Smooth muscle cell (in vitro differentiated cells): ENCODE results near the gene WDR62. TPM values are rescaled to one million over a fixed set of nuclear protein-coding genes. Genes with fewer than 3 reads are reported as not detected.

ENCODE experiments used
- DNase-seq: peaks from one replicate; lab custom pipeline; 2025; ENCODE audit not compliant: unreplicated experiment; lab: John Stamatoyannopoulos, UW
- H2AFZ ChIP-seq: fragments of 200-600 bp; sonication (generic); 2 replicates; pipeline ENCODE4 v1.6.0; 2016; ENCODE audit warnings: antibody characterized with exemption, low read depth, mild to moderate bottlenecking
- H3F3A ChIP-seq: fragments of 200-600 bp; sonication (generic); 2 replicates; pipeline ENCODE4 v1.6.0; 2017; ENCODE audit warnings: antibody characterized with exemption, low read depth
- H3K27ac ChIP-seq: fragments of 200-600 bp; sonication (generic); 2 replicates; pipeline ENCODE4 v1.5.1; 2016; ENCODE audit warnings: low read depth, mild to moderate bottlenecking
- H3K27me3 ChIP-seq: fragments of 200-600 bp; sonication (generic); 2 replicates; pipeline ENCODE4 v1.6.1; 2016; ENCODE audit warnings: low read depth, mild to moderate bottlenecking
- H3K36me3 ChIP-seq: fragments of 200-600 bp; sonication (generic); 2 replicates; pipeline ENCODE4 v1.5.1; 2016; ENCODE audit warnings: low read depth
- H3K4me1 ChIP-seq: fragments of 200-600 bp; sonication (generic); 2 replicates; pipeline ENCODE4 v1.5.1; 2016; ENCODE audit warnings: low read depth
- H3K4me2 ChIP-seq: fragments of 200-600 bp; sonication (generic); 2 replicates; pipeline ENCODE4 v1.6.0; 2016; ENCODE audit warnings: mild to moderate bottlenecking
- H3K4me3 ChIP-seq: fragments of 200-600 bp; sonication (generic); 2 replicates; pipeline ENCODE4 v1.5.1; 2016; ENCODE audit warnings: mild to moderate bottlenecking
- H3K79me2 ChIP-seq: fragments of 200-600 bp; sonication (generic); 2 replicates; pipeline ENCODE4 v1.6.0; 2016; ENCODE audit warnings: low read depth, mild to moderate bottlenecking
- H3K9ac ChIP-seq: fragments of 200-600 bp; sonication (generic); 2 replicates; pipeline ENCODE4 v1.6.0; 2016; ENCODE audit warnings: low read depth
- H3K9me3 ChIP-seq: fragments of 200-600 bp; sonication (generic); replicated peaks from 2 replicates; pipeline ENCODE4 v1.5.1; 2016; ENCODE audit warnings: low read depth
- H4K20me1 ChIP-seq: fragments of 200-600 bp; sonication (generic); 2 replicates; pipeline ENCODE4 v1.6.0; 2016; ENCODE audit warnings: low read depth
- WGBS: methylation state at CpG from one replicate; pipeline ENCODE4 v1.1.7; 2016; ENCODE audit warnings: low lambda C conversion rate; 5-methylcytosine and 5-hydroxymethylcytosine counted together
- polyA plus RNA-seq: library from polyadenylated mRNA; unstranded; fragments of >200 nt; fragmentation: Nextera tagmentation; extraction: Ambion mirVana; gene quantifications from 2 replicates; pipeline ENCODE4 v1.2.1, GENCODE V29; 2016
- total RNA-seq: library from RNA; depleted of rRNA; stranded (reverse); fragments of >200 nt; gene quantifications from 2 replicates; pipeline ENCODE4 v1.2.3, GENCODE V29; 2014
- TF ChIP-seq, protein P1 (sequence below): fragments of 200-600 bp; sonication (generic); IDR thresholded peaks from 2 replicates; pipeline ENCODE4 v1.5.1; 2017; ENCODE audit warnings: borderline replicate concordance, mild to moderate bottlenecking, antibody characterized with exemption; ENCODE audit not compliant: insufficient read depth, poor library complexity, severe bottlenecking

The WDR62 gene
- total and polyA plus RNA-seq, 2 experiments from 2014 or later = 1.5 to 4.6 TPM

DNA sequence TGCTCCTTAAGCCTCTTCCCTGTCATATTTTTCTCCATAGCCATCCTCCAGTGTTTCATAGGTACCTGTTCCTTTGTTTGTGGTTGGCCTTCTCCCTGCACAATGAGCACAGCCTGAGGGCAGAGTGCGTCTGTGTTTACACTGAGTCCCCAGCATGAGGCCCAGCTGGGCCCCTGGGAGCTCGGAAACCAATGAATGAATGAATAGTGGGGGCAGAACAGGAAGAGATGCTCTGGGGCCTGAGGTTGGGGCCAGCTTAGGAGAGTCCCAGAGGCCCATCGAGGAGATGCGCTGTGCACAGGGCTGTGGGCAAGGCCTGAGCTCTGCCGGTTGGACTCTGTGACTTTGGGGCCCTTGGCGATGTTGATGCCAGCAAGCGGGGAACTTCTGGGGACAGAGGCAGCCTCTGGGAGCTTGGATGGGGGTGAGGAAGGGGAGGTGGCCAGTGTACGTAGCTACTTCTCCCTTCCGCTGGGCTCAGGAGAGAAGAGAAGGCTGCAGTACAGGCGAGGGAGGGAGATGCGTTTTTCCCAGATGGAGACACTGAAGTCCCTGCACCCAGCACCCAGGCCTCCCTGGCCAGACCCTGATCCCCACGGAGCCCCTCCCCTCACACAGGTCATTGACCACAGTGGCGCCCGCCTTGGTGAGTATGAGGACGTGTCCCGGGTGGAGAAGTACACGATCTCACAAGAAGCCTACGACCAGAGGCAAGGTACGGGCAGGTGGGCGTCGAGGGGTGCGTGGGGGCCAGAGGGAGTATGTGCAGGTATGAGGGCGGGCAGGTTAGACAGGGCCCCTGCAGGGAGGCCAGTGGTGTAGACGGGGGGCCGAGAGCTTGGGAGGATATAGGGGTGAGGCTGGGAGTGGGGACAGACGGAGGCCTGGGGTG is 65.6 kb downstream of the WDR62 start:
- no peak overlapping the region for H3K9ac ChIP-seq
- TF ChIP-seq, protein P1, sequence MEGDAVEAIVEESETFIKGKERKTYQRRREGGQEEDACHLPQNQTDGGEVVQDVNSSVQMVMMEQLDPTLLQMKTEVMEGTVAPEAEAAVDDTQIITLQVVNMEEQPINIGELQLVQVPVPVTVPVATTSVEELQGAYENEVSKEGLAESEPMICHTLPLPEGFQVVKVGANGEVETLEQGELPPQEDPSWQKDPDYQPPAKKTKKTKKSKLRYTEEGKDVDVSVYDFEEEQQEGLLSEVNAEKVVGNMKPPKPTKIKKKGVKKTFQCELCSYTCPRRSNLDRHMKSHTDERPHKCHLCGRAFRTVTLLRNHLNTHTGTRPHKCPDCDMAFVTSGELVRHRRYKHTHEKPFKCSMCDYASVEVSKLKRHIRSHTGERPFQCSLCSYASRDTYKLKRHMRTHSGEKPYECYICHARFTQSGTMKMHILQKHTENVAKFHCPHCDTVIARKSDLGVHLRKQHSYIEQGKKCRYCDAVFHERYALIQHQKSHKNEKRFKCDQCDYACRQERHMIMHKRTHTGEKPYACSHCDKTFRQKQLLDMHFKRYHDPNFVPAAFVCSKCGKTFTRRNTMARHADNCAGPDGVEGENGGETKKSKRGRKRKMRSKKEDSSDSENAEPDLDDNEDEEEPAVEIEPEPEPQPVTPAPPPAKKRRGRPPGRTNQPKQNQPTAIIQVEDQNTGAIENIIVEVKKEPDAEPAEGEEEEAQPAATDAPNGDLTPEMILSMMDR = no peak
- no peaks in the 10 kb centered on the region for H3K27me3 ChIP-seq
- H3K9me3 ChIP-seq = no peaks in the 10 kb centered on the region
- peaks cover 6% of the 10 kb centered on the region for H3K4me1 ChIP-seq
- H2AFZ ChIP-seq = no peak overlapping the region
- no peaks in the 10 kb centered on the region for H3K36me3 ChIP-seq
- peaks cover 18% of the 10 kb centered on the region for H3K79me2 ChIP-seq
- no peak overlapping the region for H3K27ac ChIP-seq
- no peak overlapping the region for H3K4me3 ChIP-seq
- no peak for DNase-seq
- H4K20me1 ChIP-seq = peaks cover 8% of the 10 kb centered on the region
- H3F3A ChIP-seq = no peaks in the 10 kb centered on the region
- 90% methylated on average over 23 of the region's 26 CpGs for WGBS
- no peak overlapping the region for H3K4me2 ChIP-seq

DNA sequence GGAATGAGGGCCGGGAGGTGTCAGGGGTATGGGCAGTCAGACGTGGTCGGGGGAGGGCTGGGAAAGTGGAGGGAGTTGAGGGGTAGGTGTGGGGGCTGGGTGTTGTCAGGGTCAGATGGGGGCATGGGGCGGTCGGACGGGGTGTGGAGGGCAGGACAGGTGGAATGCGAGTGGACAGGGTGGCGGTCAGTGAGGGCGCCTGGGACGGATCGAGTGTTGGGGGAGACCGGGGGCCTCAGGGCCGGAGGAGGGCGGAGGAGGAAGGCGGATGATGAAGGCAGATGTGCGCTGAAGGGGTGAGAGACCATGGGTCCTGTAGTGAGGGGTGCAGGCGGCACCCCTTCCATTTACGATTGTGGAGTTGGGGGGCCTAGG is 66.3 kb downstream of the WDR62 start:
- no peak for DNase-seq
- H3K4me3 ChIP-seq = no peak overlapping the region
- no peak overlapping the region for H2AFZ ChIP-seq
- no peak overlapping the region for H3K9ac ChIP-seq
- peaks cover 8% of the 10 kb centered on the region for H4K20me1 ChIP-seq
- peaks cover 18% of the 10 kb centered on the region for H3K79me2 ChIP-seq
- no peak overlapping the region for H3K27ac ChIP-seq
- no peak overlapping the region for H3K4me2 ChIP-seq
- no peaks in the 10 kb centered on the region for H3K9me3 ChIP-seq
- TF ChIP-seq, protein P1 = no peak
- no CpG with 5 or more reads among the region's 18 CpGs for WGBS
- no peaks in the 10 kb centered on the region for H3F3A ChIP-seq
- no peaks in the 10 kb centered on the region for H3K27me3 ChIP-seq
- peaks cover 4% of the 10 kb centered on the region for H3K4me1 ChIP-seq
- no peaks in the 10 kb centered on the region for H3K36me3 ChIP-seq

DNA sequence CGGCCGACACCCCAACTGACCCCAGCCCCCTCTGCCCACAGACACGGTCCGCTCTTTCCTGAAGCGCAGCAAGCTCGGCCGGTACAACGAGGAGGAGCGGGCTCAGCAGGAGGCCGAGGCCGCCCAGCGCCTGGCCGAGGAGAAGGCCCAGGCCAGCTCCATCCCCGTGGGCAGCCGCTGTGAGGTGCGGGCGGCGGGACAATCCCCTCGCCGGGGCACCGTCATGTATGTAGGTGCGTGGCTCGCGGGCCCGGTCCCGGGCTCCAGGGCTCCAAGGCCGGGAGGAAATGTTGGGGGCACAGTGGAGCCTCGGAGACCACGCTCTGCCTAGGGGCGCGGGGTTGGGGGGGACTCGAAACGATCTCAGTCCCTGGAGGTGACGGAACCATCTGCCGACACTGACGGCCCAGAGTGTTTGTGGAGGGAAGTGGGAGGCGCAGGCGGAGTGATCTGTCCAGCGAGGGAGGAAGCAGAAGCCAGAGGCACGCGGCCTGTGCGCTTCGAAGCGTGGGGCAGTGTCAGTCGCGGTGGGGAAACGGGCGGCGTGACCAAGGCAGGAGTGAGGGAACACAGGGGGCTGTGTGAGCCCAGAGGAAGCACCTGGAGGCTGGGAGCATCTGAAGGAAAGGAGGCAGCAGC is 66.9 kb downstream of the WDR62 start:
- TF ChIP-seq, protein P1 = no peak
- DNase-seq = no peak
- H3K9me3 ChIP-seq = no peaks in the 10 kb centered on the region
- H2AFZ ChIP-seq = no peak overlapping the region
- H3K4me2 ChIP-seq = no peak overlapping the region
- H3K27ac ChIP-seq = no peak overlapping the region
- H3K4me1 ChIP-seq = no peaks in the 10 kb centered on the region
- no peaks in the 10 kb centered on the region for H3K27me3 ChIP-seq
- H3F3A ChIP-seq = no peaks in the 10 kb centered on the region
- no peak overlapping the region for H3K9ac ChIP-seq
- peaks cover 8% of the 10 kb centered on the region for H4K20me1 ChIP-seq
- WGBS = 96% methylated on average over 45 of the region's 49 CpGs
- H3K79me2 ChIP-seq = peaks cover 13% of the 10 kb centered on the region
- no peak overlapping the region for H3K4me3 ChIP-seq
- H3K36me3 ChIP-seq = no peaks in the 10 kb centered on the region
